ENCODE results near the gene PEX14. TPM values are rescaled to one million over a fixed set of nuclear protein-coding genes. Genes with fewer than 3 reads are reported as not detected.

Gene PEX14
- total RNA-seq, 4 donors from 2014 or later: 16.3 to 29.7 (median 26.2) TPM

DNA sequence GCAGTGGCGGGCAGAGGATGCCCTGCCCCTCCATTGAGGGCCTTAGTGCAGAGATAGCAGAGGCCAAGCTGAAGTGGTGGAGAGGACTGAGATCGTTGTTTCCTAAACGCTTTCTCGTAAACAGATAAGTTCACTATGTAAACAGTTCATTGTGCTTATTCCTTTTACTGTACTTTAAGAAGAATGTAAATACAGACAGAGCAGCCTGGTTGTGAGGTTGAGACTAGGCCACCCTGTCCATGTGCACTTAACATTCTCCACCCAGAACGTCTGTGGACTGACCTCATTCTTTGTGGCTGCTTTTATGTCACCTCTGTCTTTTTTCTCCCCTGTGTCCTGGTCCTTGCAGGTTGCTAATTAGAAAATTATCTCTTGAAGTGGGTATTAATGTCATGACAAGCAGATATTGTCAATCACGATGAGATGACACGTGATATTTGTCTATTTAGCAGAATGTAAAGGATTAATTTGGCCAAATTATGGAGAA, 36.0 kb upstream of the PEX14 start:
- Histone ChIP-seq H3K27me3 (no peaks in the 10 kb centered on the region), H3K4me1 (no peaks in the 10 kb centered on the region), H3K4me3 (no peak overlapping the region), H3K9me3 (no peaks in the 10 kb centered on the region), H3K36me3 (no peaks in the 10 kb centered on the region), H3K27ac (no peak overlapping the region)
- no peak for TF ChIP-seq POLR2A (IDR thresholded peaks at IDR 0.05)
- TF ChIP-seq, protein P1, sequence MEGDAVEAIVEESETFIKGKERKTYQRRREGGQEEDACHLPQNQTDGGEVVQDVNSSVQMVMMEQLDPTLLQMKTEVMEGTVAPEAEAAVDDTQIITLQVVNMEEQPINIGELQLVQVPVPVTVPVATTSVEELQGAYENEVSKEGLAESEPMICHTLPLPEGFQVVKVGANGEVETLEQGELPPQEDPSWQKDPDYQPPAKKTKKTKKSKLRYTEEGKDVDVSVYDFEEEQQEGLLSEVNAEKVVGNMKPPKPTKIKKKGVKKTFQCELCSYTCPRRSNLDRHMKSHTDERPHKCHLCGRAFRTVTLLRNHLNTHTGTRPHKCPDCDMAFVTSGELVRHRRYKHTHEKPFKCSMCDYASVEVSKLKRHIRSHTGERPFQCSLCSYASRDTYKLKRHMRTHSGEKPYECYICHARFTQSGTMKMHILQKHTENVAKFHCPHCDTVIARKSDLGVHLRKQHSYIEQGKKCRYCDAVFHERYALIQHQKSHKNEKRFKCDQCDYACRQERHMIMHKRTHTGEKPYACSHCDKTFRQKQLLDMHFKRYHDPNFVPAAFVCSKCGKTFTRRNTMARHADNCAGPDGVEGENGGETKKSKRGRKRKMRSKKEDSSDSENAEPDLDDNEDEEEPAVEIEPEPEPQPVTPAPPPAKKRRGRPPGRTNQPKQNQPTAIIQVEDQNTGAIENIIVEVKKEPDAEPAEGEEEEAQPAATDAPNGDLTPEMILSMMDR (IDR thresholded peaks at IDR 0.05): no peak
- no peak for DNase-seq

DNA sequence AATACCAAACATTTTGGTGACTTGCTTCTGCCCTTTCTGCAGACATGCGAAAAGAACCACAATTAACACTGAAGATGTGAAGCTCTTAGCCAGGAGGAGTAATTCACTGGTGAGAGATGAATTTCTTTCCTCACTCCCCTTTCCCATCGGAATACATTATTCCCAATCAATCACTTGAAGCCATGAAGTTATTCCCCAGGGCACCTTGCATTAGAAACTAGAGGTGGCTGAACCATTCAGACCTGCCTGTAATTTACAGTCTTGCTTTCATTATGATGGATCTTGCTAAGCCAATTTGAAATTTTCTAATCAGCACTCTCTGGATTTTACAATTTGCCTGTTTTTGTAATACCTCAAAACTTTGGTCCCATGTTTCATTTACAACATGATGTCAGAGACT, 34.4 kb upstream of the PEX14 start:
- Histone ChIP-seq H3K9me3 (no peaks in the 10 kb centered on the region), H3K4me1 (no peaks in the 10 kb centered on the region), H3K27ac (no peak overlapping the region), H3K36me3 (peaks cover 0 to 6% (median 0%) of the 10 kb centered on the region in 3 donors), H3K4me3 (no peak overlapping the region), H3K27me3 (no peaks in the 10 kb centered on the region)
- DNase-seq: no peak
- no peak for TF ChIP-seq POLR2A (IDR thresholded peaks at IDR 0.05)
- TF ChIP-seq, protein P1 (IDR thresholded peaks at IDR 0.05): no peak

DNA sequence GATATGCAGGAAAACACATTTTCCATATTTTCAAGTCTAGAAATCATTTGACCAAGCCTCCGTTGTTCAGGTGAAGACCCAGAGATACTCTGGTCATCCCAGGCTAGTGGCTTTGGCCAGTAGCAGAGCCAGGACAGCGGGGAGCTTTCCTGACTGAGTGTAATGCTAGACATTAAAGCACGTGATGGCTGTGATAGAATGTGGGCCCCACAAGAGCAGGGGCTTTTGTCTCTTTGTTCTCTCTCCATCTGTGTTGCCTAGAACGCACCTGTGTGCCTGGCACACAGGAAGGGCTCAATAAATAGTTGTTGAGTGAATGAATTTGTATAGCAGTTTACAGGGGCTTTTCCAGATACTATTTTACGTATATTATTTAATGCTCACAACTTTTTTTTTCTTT, 34.0 kb upstream of the PEX14 start:
- Histone ChIP-seq H3K9me3 (no peaks in the 10 kb centered on the region), H3K27ac (no peak overlapping the region), H3K4me3 (no peak overlapping the region), H3K36me3 (peaks cover 0 to 6% (median 0%) of the 10 kb centered on the region in 3 donors), H3K27me3 (no peaks in the 10 kb centered on the region), H3K4me1 (no peaks in the 10 kb centered on the region)
- TF ChIP-seq, protein P1 (IDR thresholded peaks at IDR 0.05): no peak
- TF ChIP-seq POLR2A (IDR thresholded peaks at IDR 0.05): no peak
- DNase-seq: no peak

DNA sequence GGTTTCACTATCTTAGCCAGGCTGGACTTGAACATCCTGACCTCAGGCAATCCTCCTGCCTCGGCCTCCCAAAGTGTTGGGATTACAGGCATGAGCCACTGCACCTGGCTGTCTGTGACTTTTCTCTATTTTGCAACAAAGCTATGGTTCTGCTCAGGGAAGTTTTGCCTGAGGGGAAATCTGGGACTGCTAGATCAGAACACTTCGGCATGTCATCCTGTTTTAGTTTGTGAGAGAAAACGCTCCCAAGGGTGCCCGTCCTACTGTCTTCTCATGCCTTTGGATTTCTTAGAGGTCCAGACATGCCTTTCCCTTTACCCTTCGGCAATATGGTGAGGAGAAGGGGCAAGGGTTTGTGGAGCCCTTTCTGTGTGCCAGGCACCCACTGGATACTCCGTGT, 30.5 kb upstream of the PEX14 start:
- Histone ChIP-seq H3K4me3 (no peak overlapping the region), H3K27me3 (no peaks in the 10 kb centered on the region)

DNA sequence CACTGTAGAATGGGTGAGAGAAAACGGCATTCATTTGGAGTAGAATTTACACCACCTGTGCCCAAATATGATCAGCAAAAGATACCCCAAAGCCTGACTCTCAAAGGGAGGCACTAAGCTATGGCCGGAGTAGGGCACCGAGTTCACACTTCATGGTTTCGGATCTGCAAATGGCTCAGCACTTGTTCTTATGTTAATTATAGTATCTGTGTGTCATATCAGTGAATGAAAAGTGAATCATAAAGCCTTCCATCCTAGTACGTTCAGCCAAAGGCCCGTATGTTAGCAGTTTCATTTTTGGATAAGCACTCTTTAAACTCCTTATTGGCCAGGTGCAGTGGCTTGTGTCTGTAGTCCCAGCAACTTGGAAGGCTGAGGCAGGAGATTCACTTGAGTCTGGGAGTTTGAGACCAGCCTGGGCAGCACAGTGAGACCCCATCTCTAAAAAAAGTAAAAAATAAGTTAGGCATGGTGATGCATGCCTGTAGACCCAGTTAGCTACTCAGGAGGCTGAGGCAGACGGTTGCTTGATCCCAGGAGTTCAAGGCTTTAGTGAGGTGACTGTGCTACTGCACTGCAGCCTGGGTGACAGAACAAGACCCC, 29.9 kb upstream of the PEX14 start:
- no peak for TF ChIP-seq POLR2A (IDR thresholded peaks at IDR 0.05)
- TF ChIP-seq, protein P1 (IDR thresholded peaks at IDR 0.05): no peak

More for the DNA sequence above, 30.5 kb upstream of the PEX14 start:
- Histone ChIP-seq H3K36me3 (peaks cover 0 to 6% (median 0%) of the 10 kb centered on the region in 3 donors), H3K27ac (no peak overlapping the region), H3K4me1 (no peaks in the 10 kb centered on the region), H3K9me3 (no peaks in the 10 kb centered on the region)
- no peak for DNase-seq
- TF ChIP-seq, protein P1 (IDR thresholded peaks at IDR 0.05): no peak
- TF ChIP-seq POLR2A (IDR thresholded peaks at IDR 0.05): no peak

More for the DNA sequence above, 29.9 kb upstream of the PEX14 start:
- no peak overlapping the region for H3K27ac ChIP-seq
- H3K27me3 ChIP-seq: no peaks in the 10 kb centered on the region
- H3K4me3 ChIP-seq: no peak overlapping the region
- no peak for DNase-seq
- H3K36me3 ChIP-seq: peaks cover 0 to 6% (median 0%) of the 10 kb centered on the region in 3 donors
- no peaks in the 10 kb centered on the region for H3K4me1 ChIP-seq
- no peaks in the 10 kb centered on the region for H3K9me3 ChIP-seq
